Suprapubic skin (tissue), 4 donors: ENCODE results near the gene WDR38.

Experiments used
- CTCF ChIP-seq, 2 donors: fragments of 200-600 bp in 1 of 2; fragments of 450-650 bp in 1 of 2; sonication (generic) in 1 of 2; IDR thresholded peaks; one replicate each; pipeline ENCODE4 v1.5.1; 2016 to 2019; ENCODE audit warnings: antibody characterized with exemption in 2 of 2, mild to moderate bottlenecking in 1 of 2, moderate library complexity in 1 of 2
- EP300 ChIP-seq: sonication (generic); formaldehyde crosslinking; IDR thresholded peaks from one replicate; pipeline ENCODE4 v1.6.1; 2017; ENCODE audit warnings: antibody characterized with exemption
- POLR2A ChIP-seq, 2 donors: fragments of 450-650 bp; IDR thresholded peaks; one replicate each; pipeline ENCODE4 v1.6.1; 2017; ENCODE audit warnings: antibody characterized with exemption in 2 of 2, mild to moderate bottlenecking in 2 of 2, moderate library complexity in 2 of 2
- POLR2AphosphoS5 ChIP-seq, 3 donors: sonication (generic); formaldehyde crosslinking; IDR thresholded peaks; one replicate each; pipeline ENCODE4 v1.6.1; 2017; ENCODE audit warnings: antibody characterized with exemption in 3 of 3

- TF ChIP-seq CTCF (IDR thresholded peaks at IDR 0.05) (no peak), POLR2AphosphoS5 (IDR thresholded peaks at IDR 0.05) (no peak), POLR2A (IDR thresholded peaks at IDR 0.05) (no peak), EP300 (no peak)
These were observed 25.3 kb downstream of the WDR38 start for GRCh38 chr9:124878518-124878917.
